Neural progenitor cell (in vitro differentiated cells): Measurements from ENCODE around the gene CC2D1A. TPM values are rescaled to one million over a fixed set of nuclear protein-coding genes. Genes with fewer than 3 reads are reported as not detected.

Experiments used
- DNase-seq: peaks from one replicate; pipeline ENCODE4 v3.0.0-alpha.2; 2016; ENCODE audit warnings: low spot score
- H2AFZ ChIP-seq: fragments of 200-600 bp; sonication (generic); replicated peaks from 2 replicates; pipeline ENCODE4 v1.6.1; 2016; ENCODE audit warnings: antibody characterized with exemption
- H3F3A ChIP-seq: fragments of 200-600 bp; sonication (generic); 2 replicates; pipeline ENCODE4 v1.6.1; 2016; ENCODE audit warnings: antibody characterized with exemption, low read depth
- H3K27ac ChIP-seq: fragments of 200-600 bp; sonication (generic); 2 replicates; pipeline ENCODE4 v1.5.1; 2016; ENCODE audit warnings: mild to moderate bottlenecking
- H3K27me3 ChIP-seq: fragments of 200-600 bp; sonication (generic); 2 replicates; pipeline ENCODE4 v1.6.1; 2016; ENCODE audit warnings: mild to moderate bottlenecking, moderate library complexity
- H3K36me3 ChIP-seq: fragments of 200-600 bp; sonication (generic); 2 replicates; pipeline ENCODE4 v1.5.1; 2016
- H3K4me1 ChIP-seq: fragments of 200-600 bp; sonication (generic); 2 replicates; pipeline ENCODE4 v1.6.1; 2016; ENCODE audit warnings: mixed run types
- H3K4me2 ChIP-seq: fragments of 200-600 bp; sonication (generic); 2 replicates; pipeline ENCODE4 v1.6.1; 2016
- H3K4me3 ChIP-seq: fragments of 200-600 bp; sonication (generic); 2 replicates; pipeline ENCODE4 v1.5.1; 2016
- H3K79me2 ChIP-seq: fragments of 200-600 bp; sonication (generic); 2 replicates; pipeline ENCODE4 v1.6.1; 2016; ENCODE audit warnings: low read depth
- H3K9ac ChIP-seq: fragments of 200-600 bp; sonication (generic); 2 replicates; pipeline ENCODE4 v1.6.1; 2016
- H3K9me3 ChIP-seq: fragments of 200-600 bp; sonication (generic); 2 replicates; pipeline ENCODE4 v1.5.1; 2016; ENCODE audit warnings: low read depth
- H4K20me1 ChIP-seq: fragments of 200-600 bp; sonication (generic); 2 replicates; pipeline ENCODE4 v1.6.1; 2016; ENCODE audit warnings: low read depth
- H3K27ac Mint-ChIP-seq: 3 replicates; pipeline ENCODE4 v1.8.0; 2021; ENCODE audit warnings: mixed read lengths
- H3K27me3 Mint-ChIP-seq: 2 replicates; pipeline ENCODE4 v1.8.0; 2022; ENCODE audit warnings: low read depth, mild to moderate bottlenecking, inconsistent platforms, moderate library complexity, mixed read lengths; ENCODE audit not compliant: insufficient read depth
- H3K36me3 Mint-ChIP-seq: 3 replicates; pipeline ENCODE4 v1.8.0; 2021; ENCODE audit warnings: mixed read lengths
- H3K4me1 Mint-ChIP-seq: 3 replicates; pipeline ENCODE4 v1.8.0; 2021; ENCODE audit warnings: mixed read lengths
- H3K4me3 Mint-ChIP-seq: 3 replicates; pipeline ENCODE4 v1.8.0; 2021; ENCODE audit warnings: mild to moderate bottlenecking, moderate library complexity, mixed read lengths
- H3K9me3 Mint-ChIP-seq: 3 replicates; pipeline ENCODE4 v1.8.0; 2020; ENCODE audit warnings: mixed read lengths
- EZH2 ChIP-seq: fragments of 200-600 bp; sonication (generic); IDR thresholded peaks from 2 replicates; pipeline ENCODE4 v1.6.1; 2017; ENCODE audit warnings: antibody characterized with exemption, mild to moderate bottlenecking, moderate library complexity
- EZH2phosphoT487 ChIP-seq: fragments of 200-600 bp; sonication (generic); IDR thresholded peaks from 2 replicates; pipeline ENCODE4 v1.6.1; 2017; ENCODE audit warnings: antibody characterized with exemption
- total RNA-seq: library from RNA; depleted of rRNA; stranded (reverse); fragments of >200 nt; gene quantifications from 2 replicates; pipeline ENCODE4 v1.2.3, GENCODE V29; 2015; ENCODE audit warnings: low replicate concordance
- TF ChIP-seq, protein P1 (sequence below): fragments of 200-600 bp; sonication (generic); IDR thresholded peaks from 2 replicates; pipeline ENCODE4 v1.5.1; 2017; ENCODE audit warnings: antibody characterized with exemption, mild to moderate bottlenecking

The CC2D1A gene
- total RNA-seq, 1 donor from 2014 or later = 8.1 TPM

DNA sequence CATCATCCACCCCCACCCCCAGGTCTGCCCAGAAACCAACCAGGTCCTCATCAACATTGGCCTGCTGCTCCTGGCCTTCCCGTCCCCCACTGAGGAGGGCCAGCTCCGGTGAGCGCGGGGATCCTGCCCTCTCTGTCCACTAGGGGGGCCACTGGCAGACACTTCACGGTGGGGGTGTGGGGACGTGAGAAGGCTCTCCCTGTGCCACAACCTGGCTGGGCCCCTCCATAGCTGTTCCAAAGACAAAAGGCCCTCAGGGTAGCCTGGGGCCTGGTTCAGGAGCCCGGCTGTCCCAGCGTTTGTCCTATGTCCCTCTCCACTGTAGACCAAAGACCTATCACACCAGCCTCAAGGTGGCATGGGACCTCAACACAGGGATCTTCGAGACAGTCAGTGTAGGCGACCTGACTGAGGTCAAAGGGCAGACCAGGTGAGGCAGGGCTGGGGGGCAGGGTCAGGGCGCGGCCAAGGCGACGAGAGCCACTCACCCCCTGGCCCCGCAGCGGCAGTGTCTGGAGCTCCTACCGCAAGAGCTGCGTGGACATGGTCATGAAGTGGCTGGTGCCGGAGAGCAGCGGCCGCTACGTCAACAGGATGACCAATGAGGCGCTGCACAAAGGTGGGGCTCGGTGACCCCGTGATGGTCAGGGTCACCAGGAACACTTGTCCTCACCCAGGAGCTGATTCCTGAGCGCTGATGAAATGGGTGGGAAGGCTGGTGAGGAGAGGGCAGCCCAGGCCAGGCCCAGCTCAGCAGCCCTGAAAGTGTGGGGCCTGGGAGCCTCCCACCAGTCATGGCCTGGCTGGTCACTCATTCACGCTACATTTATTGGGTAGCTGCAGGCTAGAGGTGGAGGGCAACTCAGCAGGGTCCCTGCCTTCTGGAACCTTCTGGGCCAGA lies 54.2 kb downstream of the CC2D1A start:
- H2AFZ ChIP-seq = no peak overlapping the region
- H3K27me3 ChIP-seq = peaks cover 16% of the 10 kb centered on the region
- H3K36me3 ChIP-seq = no peaks in the 10 kb centered on the region
- peaks cover 12% of the 10 kb centered on the region for H3K4me1 ChIP-seq
- no peak overlapping the region for H3K4me3 ChIP-seq
- TF ChIP-seq, protein P1, sequence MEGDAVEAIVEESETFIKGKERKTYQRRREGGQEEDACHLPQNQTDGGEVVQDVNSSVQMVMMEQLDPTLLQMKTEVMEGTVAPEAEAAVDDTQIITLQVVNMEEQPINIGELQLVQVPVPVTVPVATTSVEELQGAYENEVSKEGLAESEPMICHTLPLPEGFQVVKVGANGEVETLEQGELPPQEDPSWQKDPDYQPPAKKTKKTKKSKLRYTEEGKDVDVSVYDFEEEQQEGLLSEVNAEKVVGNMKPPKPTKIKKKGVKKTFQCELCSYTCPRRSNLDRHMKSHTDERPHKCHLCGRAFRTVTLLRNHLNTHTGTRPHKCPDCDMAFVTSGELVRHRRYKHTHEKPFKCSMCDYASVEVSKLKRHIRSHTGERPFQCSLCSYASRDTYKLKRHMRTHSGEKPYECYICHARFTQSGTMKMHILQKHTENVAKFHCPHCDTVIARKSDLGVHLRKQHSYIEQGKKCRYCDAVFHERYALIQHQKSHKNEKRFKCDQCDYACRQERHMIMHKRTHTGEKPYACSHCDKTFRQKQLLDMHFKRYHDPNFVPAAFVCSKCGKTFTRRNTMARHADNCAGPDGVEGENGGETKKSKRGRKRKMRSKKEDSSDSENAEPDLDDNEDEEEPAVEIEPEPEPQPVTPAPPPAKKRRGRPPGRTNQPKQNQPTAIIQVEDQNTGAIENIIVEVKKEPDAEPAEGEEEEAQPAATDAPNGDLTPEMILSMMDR = peak; percentile 41
- no peak for TF ChIP-seq EZH2
- peaks cover 7% of the 10 kb centered on the region for H3K27me3 Mint-ChIP-seq
- H3K9me3 ChIP-seq = no peaks in the 10 kb centered on the region
- no peak overlapping the region for H3K4me3 Mint-ChIP-seq
- H3K9me3 Mint-ChIP-seq = no peaks in the 10 kb centered on the region
- no peak overlapping the region for H3K27ac ChIP-seq
- H3K36me3 Mint-ChIP-seq = peaks cover 20% of the 10 kb centered on the region
- H3F3A ChIP-seq = peaks cover 4% of the 10 kb centered on the region
- no peak overlapping the region for H3K9ac ChIP-seq
- H3K27ac Mint-ChIP-seq = no peak overlapping the region
- peaks cover 31% of the 10 kb centered on the region for H4K20me1 ChIP-seq
- peaks cover 5% of the 10 kb centered on the region for H3K4me1 Mint-ChIP-seq
- DNase-seq = peak; percentile 30
- peaks cover 3% of the 10 kb centered on the region for H3K79me2 ChIP-seq
- H3K4me2 ChIP-seq = no peak overlapping the region

DNA sequence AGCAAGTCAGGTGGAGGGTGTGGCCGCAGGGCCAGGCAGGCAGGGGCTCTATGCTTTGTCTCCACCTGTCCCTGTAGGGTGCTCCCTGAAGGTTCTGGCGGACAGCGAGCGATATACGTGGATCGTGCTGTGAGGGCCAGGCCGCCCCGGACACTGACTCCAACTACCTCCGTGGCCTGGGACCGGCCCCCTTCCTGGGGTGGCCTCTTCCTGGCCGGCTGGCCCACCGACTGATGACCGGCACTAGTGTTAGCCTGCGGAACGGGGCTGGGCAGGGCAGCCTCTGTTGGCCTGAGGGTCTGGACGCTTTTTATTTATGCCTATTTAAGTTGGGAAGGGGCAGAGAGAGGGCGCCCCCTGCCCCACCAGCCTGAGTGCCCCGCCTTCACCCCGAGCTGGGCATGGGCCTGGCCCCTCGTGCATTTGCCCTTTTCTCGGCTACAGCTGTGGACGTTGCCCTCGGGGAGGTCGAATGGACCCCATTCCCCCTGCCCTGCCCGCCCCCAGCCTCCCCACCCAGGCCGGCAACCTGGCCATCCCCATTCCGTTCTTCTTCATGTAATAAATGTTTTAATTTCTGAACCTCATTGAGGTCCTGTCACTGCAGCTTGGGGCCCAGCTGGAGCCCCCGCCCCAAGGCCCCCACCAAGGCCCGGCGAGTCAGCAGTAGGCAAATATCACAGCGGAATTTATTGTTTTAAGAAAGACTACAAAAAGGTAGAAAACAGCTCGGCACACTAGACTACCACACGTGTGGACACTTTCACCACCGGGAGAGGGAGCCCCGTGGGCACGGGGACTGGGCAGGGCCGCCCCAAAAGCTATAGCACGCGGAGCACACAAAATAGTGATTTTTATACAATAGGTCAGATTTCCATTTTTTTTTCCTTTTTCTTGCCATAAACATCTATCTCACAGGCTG lies 55.1 kb downstream of the CC2D1A start:
- Histone ChIP-seq H3K4me1 (peaks cover 12% of the 10 kb centered on the region), H3K9me3 (no peaks in the 10 kb centered on the region), H2AFZ (no peak overlapping the region), H3K4me2 (no peak overlapping the region), H3K9ac (no peak overlapping the region), H3K36me3 (no peaks in the 10 kb centered on the region), H4K20me1 (peaks cover 28% of the 10 kb centered on the region), H3K79me2 (no peaks in the 10 kb centered on the region), H3K27ac (no peak overlapping the region), H3K27me3 (peaks cover 16% of the 10 kb centered on the region), H3F3A (peaks cover 4% of the 10 kb centered on the region), H3K4me3 (no peak overlapping the region)
- no peaks in the 10 kb centered on the region for H3K9me3 Mint-ChIP-seq
- no peak overlapping the region for H3K27ac Mint-ChIP-seq
- TF ChIP-seq EZH2phosphoT487 (no peak), EZH2 (no peak)
- TF ChIP-seq, protein P1 = no peak
- H3K4me1 Mint-ChIP-seq = peaks cover 5% of the 10 kb centered on the region
- H3K27me3 Mint-ChIP-seq = peaks cover 7% of the 10 kb centered on the region
- no peak overlapping the region for H3K4me3 Mint-ChIP-seq
- no peak for DNase-seq
- H3K36me3 Mint-ChIP-seq = peaks cover 16% of the 10 kb centered on the region

DNA sequence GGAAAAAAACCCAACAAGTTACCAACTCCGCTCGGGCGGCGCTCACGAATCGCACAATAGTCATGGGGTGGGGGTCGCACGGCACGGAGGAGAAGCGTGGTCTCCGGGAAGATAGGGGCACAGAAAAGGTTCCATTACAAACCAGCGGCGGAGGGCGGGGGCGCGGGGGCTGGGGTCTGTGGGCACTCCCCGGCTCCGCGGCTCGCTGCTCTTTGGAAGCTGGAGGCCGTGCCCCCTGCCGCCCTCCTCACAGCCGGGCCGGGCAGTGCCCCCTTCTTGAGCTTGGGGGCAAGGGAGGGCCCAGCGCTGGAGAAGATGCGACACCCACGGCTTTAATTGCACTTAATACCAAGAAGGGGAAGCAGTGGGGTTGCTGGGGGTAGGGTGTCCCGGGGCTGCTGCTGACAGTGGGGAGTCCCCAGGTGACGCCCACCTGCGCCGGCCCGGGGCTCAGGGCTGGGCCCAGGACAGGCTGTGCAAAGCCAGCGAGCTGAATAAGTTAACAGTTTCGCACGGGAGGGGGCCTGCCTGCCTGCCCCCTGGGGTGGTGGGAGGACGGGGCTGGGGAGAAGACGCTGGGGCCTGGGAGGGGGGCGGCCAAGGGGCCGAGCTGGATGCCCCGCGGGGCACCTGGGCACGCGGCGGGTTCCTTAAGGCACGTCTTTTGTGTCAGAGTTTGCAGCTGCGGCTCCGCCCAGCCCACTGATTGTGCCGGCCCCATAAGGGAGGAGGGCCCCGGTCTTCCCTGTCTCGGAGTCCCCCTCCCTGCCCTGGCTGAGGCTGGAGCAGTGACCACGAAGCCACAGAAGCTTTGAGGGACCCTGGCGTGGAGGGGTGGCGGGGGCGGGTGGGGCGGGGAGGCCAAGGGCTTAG lies 56.1 kb downstream of the CC2D1A start:
- TF ChIP-seq, protein P1 = no peak
- no peak for TF ChIP-seq EZH2phosphoT487
- TF ChIP-seq EZH2 = no peak
- DNase-seq = peak; percentile 77
- H3K9ac ChIP-seq = no peak overlapping the region
- peaks cover 5% of the 10 kb centered on the region for H3K4me1 Mint-ChIP-seq
- peak overlapping the region; percentile 7 for H3K4me3 ChIP-seq
- no peaks in the 10 kb centered on the region for H3K9me3 ChIP-seq
- no peaks in the 10 kb centered on the region for H3K36me3 ChIP-seq
- H3K27me3 ChIP-seq = peaks cover 16% of the 10 kb centered on the region
- peaks cover 7% of the 10 kb centered on the region for H3K27me3 Mint-ChIP-seq
- H3K9me3 Mint-ChIP-seq = no peaks in the 10 kb centered on the region
- H3F3A ChIP-seq = peaks cover 4% of the 10 kb centered on the region
- H3K27ac ChIP-seq = no peak overlapping the region
- peaks cover 16% of the 10 kb centered on the region for H3K36me3 Mint-ChIP-seq
- peak overlapping the region; percentile 67 for H3K4me2 ChIP-seq
- H3K4me3 Mint-ChIP-seq = no peak overlapping the region
- no peak overlapping the region for H2AFZ ChIP-seq
- H3K79me2 ChIP-seq = no peaks in the 10 kb centered on the region
- H3K27ac Mint-ChIP-seq = no peak overlapping the region
- H3K4me1 ChIP-seq = peaks cover 12% of the 10 kb centered on the region
- H4K20me1 ChIP-seq = peaks cover 28% of the 10 kb centered on the region
